GM06990 (cell line): ENCODE measurements around the gene FAF2.
"Not testable (repeated sequence)": the region's sequence is repeated elsewhere in the genome, so short reads cannot be mapped to it uniquely, and the experiment has no call there.

ENCODE experiments used
- DNase-seq: peaks from one replicate; pipeline ENCODE4 v3.0.0-alpha.2; 2011; ENCODE audit not compliant: insufficient read length; ENCODE audit errors: extremely low read depth
- H3K27me3 ChIP-seq: replicated peaks from 2 replicates; pipeline ENCODE4 v1.6.0; 2011; ENCODE audit warnings: low read length; ENCODE audit not compliant: control insufficient read depth, insufficient read depth
- H3K36me3 ChIP-seq: 2 replicates; pipeline ENCODE4 v1.5.1; 2011; ENCODE audit warnings: low read length; ENCODE audit not compliant: control insufficient read depth, insufficient read depth
- H3K4me3 ChIP-seq: replicated peaks from 2 replicates; pipeline ENCODE4 v1.5.1; 2011; ENCODE audit warnings: low read depth, mild to moderate bottlenecking, control low read depth, low read length
- TF ChIP-seq, protein P1 (sequence below): IDR thresholded peaks from 2 replicates; pipeline ENCODE4 v1.5.1; 2011; ENCODE audit warnings: low read length, control low read depth, mild to moderate bottlenecking, inconsistent platforms; ENCODE audit not compliant: insufficient read depth, poor library complexity, severe bottlenecking

Gene FAF2

DNA sequence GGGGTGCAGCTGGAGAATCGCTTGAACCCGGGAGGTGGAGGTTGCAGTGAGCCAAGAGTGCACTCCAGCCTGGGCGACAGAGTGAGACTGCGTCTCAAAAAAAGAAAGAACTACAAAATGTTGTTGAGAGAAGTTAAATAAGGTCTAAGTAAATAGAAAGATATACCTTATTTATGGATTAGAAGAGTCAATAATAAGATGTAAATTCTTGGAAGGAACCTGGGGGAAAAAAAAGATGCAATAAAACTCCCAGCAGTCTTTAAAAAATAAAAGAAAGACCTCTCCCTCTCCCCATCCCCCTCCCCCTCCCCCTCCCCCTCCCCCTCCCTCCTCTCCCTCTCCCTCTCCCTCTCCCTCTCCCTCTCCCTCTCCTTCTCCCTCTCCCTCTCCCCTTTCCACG lies 15.5 kb upstream of the FAF2 start:
- H3K4me3 ChIP-seq, result no peak overlapping the region
- TF ChIP-seq, protein P1, sequence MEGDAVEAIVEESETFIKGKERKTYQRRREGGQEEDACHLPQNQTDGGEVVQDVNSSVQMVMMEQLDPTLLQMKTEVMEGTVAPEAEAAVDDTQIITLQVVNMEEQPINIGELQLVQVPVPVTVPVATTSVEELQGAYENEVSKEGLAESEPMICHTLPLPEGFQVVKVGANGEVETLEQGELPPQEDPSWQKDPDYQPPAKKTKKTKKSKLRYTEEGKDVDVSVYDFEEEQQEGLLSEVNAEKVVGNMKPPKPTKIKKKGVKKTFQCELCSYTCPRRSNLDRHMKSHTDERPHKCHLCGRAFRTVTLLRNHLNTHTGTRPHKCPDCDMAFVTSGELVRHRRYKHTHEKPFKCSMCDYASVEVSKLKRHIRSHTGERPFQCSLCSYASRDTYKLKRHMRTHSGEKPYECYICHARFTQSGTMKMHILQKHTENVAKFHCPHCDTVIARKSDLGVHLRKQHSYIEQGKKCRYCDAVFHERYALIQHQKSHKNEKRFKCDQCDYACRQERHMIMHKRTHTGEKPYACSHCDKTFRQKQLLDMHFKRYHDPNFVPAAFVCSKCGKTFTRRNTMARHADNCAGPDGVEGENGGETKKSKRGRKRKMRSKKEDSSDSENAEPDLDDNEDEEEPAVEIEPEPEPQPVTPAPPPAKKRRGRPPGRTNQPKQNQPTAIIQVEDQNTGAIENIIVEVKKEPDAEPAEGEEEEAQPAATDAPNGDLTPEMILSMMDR, result no peak
- no peaks in the 10 kb centered on the region for H3K27me3 ChIP-seq
- no peaks in the 10 kb centered on the region for H3K36me3 ChIP-seq
- no peak for DNase-seq

DNA sequence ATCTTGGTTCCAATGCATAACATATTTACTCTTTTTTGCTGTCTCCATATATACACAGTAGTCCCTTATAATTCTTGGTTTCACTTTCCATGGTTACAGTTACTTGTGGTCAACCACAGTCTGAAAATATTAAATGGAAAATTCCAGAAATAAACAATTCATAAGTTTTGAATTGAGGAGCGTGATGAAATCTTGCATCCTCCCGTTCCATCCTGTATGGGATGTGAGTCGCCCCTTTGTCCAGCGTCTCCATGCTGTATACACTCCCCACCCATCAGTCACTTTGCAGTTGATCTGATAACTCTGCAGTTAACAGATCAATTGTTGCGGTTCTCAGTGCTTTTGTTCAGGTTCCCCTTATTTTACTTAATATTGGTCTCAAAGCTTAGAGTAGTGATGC lies 11.5 kb upstream of the FAF2 start:
- Histone ChIP-seq H3K36me3 (no peaks in the 10 kb centered on the region), H3K4me3 (no peak overlapping the region), H3K27me3 (no peaks in the 10 kb centered on the region)
- no peak for DNase-seq
- TF ChIP-seq, protein P1, result no peak

DNA sequence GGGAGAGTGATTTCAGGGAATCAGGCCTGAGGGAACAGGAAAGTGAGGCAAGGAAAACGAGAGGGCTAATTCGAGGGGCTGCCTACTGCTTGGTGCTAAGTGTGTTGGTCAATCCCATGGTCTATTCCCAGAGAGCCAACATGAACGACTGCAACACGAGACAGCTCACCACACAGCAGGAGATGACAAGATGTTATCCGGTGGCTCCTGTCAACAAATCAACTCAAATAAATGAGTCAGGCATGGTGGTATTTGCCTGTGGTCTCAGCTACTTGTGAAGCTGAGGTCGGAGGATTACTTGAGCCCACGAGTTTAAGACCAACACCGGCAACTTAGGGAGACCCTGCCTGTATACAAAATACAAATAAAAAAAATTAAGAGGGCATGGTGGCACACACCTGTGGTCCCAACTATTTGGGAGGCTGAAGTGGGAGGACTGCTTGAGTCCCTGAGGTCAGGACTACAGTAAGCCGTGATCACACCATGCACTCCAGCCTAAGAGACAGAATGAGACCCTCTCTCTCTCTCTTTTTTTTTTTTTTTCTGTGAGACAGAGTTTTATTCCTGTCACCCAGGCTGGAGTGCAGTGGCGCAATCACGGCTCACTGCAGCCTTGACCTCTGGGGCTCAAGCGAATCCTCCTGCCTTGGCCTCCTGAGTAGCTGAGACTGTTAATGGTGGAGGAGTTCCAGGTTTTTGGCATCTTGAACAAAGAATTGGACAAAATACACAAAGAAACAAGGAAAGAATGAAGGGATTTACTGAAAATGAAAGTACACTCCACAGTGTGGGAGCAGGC lies 9.0 kb upstream of the FAF2 start:
- DNase-seq, result no peak
- TF ChIP-seq, protein P1, result no peak
- H3K4me3 ChIP-seq, result no peak overlapping the region
- no peaks in the 10 kb centered on the region for H3K27me3 ChIP-seq
- H3K36me3 ChIP-seq, result no peaks in the 10 kb centered on the region

DNA sequence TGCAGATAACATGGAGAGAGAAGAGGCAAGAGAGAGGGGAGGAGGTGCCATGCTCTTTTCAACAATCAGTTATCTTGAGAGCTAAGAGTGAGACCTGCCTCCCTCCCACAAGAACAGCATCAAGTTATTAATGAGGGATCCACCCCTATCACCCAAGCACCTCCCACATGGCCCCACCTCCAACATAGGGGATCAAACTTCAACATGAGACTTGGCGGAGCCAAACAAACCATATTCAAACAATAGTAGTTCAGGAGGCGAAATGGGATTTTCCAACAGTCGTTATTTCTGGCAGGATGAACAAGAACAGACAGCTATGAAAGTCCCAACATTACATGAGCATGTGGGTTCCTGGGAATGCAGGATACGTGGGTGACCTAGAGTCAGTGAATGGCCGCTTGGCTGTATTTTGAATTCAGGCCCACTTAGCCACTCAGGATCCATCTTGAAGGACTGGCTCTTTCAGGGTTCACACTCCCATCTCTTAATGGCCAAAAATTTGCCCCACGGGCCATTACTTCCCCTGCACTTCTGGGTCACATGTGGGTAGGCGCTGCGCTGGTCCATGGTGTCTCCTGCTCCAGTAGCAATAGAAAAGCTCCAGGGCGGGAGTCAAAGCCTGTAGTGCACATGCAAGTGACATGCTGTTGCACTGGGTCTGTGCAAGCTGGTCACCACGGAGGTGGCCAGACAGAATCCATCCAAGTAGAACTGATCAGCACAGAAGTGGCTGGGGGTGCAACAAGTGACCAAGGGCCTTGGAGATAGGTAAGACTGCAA lies 7.1 kb upstream of the FAF2 start:
- TF ChIP-seq, protein P1, result no peak
- H3K27me3 ChIP-seq, result no peaks in the 10 kb centered on the region
- no peaks in the 10 kb centered on the region for H3K36me3 ChIP-seq
- no peak overlapping the region for H3K4me3 ChIP-seq
- no peak for DNase-seq

DNA sequence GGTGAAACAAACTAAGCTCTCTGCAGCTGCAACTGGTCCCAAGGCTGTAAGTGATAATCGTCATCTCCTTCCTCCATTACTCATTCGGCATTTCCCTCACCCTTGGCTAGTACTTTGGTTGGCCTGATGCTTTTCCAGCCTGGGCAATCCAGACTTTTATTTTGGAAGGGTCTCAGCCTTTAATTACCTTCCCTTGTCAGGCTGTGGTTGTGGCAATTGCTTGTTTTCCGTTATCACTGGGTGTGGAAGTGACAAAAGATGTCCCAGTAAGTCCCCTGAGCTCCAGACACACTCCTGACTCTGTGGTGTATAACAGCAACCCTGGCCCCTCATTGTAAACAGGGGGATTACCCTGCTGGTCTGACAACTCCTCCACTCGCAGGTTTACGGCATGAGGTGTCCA lies 6.3 kb upstream of the FAF2 start:
- TF ChIP-seq, protein P1, result no peak
- Histone ChIP-seq H3K4me3 (no peak overlapping the region), H3K27me3 (no peaks in the 10 kb centered on the region), H3K36me3 (no peaks in the 10 kb centered on the region)
- DNase-seq, result no peak

DNA sequence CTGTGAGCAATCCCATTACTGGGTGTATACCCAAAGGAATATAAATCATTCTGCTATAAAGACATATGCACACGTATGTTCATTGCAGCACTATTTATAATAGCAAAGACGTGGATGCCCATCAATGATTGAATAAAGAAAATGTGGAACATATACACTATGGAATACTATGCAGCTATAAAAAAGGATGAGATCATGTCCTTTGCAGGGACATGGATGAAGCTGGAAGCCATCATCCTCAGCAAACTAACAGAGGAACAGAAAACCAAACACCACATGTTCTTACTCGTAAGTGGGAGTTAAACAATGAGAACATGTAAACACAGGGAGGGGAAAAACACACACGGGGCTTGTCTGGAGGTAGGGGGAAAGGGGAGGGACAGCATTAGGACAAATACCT lies 5.3 kb upstream of the FAF2 start:
- H3K4me3 ChIP-seq, DNase-seq, H3K27me3 ChIP-seq, H3K36me3 ChIP-seq: not testable (repeated sequence)
